ENCODE measurements around the gene GRID1.

Gene GRID1

DNA sequence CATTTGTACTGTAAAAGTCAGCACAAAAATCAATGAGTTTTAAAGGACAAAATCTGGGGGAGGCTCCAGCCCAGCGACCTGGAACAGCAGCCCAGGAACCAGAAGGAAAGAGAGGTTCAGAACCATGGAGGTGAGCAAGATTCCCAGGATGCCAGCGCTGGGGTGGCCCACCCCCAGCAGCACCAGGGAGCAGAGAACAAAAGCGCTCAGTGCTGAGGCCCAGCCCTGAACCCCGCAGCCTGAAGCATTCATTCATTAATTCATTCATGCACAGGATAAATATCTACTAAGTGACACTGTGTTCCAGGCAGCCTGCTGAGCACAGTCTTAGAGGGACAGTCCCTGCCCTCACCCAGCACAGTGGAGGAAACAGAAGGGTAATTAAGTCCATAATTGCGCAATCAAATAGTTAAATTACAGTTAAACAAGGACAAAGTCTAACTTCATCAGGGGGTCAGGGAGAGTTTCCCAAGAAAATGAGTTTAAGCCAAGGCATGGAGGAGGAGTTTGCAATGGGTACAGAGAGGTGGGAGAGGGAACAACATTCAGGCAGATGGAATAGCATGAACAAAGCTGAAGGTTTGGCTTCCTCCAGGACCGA lies 202.3 kb downstream of the GRID1 start:
- DNase-seq = no peak

DNA sequence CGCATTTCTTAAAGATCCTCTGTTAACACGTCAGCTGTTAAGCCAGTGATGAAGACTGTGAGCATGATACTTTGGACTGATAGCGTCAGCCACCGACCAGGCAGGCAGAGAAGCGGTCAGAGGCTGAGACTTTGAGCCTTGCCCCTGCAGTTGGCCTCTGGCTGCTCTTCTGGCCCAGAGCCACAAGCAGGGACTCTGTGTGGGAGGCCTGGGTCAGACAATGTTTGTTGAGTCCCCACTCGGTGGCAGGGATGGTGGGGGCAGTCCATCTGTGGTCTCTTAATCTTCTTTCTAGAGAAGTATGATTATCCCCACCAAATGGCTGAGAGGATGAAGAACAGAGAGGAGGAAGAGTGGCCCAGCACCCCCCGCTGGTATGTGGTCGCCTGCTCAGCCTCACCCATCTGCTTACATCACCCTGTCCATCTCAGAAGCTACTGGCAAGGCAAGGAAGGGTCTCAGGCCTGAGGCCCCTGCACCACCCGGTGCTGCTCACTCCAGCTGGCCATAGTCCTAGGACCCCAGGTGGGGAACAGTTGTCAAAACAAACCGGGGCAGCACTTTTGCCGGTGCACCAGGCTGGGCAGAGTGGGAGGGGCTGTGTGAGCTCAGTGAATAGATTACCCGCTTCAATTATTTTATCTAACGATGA lies 202.9 kb downstream of the GRID1 start:
- DNase-seq = no peak

DNA sequence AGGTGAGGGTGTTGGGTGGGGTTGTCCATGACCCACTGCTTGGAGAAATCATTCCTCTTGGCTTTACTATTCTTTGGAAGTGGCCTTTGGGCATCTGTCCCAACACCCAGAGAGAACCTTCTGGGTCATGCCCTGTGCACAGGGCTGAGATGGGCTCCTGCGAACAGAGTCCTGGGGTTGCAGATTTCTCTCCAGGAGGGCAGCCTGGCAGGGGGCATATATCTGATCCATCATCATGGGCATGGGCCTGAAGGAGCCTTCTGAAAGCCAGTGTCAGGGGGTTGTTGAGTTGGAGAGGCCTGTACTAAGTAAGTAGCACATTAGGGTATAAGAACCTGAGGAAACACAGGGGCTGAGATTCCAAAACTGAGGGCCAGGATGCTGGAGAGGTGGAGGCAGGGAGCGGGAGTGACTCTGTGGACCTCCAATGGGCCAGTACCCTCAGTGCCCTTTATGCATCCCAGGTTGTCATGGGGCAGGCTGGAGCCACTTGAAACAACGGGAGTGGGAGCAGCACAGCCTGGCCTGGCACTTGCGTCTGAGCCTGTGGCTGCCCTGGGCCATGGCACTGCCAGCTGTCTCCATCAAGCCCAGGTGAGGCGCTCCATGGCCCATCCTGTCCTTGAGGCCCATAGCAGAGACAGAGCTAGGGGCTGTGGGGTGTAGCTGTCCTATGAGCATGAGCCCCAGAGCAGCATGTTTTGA lies 203.7 kb downstream of the GRID1 start:
- DNase-seq = no peak

DNA sequence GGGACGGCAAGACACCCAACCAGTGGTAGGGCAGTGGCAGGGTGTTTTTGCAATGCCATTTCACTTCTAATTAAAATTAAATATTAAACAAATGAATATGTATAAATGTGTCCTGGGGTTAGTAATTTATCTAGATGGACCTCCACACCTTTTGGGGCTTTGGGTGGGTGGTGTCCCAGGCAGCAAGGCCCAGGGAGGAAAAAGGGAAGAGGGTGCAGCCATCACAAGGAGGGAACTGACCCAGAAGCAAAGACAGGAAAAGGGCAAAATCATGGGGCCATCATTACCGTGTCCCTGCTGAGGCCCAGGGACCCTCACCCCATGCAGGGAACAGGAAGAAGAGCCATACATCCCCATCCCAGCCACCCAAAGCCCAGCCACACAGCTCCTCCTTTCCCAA lies 204.6 kb downstream of the GRID1 start:
- DNase-seq = no peak

DNA sequence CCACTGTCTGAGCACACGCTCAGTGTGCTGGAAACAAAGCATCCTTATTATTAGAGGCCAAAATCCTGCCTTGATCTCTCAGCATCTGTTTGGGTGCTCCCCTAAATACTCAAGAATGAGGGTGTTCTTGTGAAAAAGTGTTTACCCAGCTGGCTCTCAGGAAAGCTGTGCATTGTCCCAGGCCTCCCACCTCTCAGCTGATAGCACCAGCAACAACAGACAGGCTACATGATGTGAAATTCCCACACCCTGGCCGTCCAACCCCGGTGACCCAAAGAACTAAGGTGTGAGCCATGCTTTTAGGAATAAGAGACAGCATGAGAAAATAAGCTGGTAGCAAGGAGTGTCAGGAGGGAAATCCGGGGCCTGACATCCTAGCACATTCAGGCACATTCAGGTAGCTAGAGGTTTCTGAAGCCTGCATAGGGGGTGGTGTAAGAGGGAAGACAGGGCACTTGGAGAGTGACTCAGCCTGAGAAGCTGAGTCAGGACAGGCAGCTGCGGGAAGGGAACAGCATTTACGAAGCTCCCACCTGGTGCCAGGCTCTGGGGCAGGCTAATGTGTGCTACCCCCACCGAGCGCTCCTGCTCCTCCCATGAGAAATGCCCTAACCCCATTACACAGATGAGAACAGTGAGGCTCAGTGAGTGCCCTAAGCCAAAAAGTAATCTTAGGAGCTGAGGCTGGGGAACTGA lies 205.6 kb downstream of the GRID1 start:
- no peak for DNase-seq

DNA sequence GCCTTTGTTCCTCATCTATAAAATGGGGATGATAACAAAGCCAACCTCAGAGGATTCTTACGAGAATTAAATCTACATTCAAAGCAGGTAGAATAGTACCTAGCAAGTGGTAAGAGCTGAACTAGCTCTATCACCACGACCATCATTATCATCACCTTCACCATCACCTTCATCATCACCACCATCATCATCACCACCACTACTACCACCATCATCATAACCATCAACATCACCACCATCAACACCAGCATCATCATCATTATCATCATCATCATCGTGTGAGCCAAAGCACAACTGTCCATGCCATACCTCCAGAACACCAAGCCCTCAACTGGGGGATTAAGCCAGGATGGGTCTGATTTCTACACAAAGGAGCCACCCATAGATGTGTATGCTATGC lies 206.8 kb downstream of the GRID1 start:
- no peak for DNase-seq

DNA sequence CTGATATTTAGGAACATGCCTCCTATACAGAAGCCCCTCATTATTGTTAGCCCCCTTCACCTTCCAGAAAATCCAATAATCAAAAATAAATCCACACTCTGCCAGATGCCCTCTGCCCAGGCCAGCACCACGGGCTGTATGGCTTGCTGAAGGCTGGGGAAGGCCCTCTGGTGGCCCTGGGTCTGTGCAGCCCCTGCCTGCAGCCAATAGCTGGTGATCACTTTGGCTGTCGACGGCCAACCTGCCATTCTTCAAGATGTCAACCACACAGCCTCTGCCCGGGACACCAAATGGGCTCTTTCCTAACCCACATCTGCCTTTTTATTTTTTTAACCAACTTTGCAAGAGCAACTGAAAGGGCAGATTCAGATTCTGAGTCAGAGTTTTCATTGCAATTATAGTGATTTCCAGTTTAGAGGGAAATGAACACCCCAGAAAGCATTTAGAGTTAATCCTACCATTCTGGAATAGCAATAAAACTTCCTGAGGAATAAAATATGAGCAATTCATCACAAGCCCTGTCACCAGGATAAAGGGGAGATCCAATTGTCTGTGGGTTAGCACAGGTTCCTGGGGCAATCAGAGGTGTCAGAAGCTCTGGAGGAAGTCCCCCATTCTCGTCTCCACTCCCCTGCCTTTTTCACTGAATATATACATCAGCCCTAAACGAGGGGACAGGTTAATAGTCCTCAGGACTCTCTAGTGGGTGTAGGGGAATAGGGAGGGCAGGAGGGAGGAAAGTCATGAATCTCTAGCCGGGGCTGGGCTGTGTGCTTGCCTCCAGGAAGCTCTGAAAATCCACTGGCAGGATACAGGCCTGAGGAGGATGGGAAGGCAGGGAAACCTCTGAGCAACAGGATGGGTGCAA lies 211.3 kb downstream of the GRID1 start:
- no peak for DNase-seq

DNA sequence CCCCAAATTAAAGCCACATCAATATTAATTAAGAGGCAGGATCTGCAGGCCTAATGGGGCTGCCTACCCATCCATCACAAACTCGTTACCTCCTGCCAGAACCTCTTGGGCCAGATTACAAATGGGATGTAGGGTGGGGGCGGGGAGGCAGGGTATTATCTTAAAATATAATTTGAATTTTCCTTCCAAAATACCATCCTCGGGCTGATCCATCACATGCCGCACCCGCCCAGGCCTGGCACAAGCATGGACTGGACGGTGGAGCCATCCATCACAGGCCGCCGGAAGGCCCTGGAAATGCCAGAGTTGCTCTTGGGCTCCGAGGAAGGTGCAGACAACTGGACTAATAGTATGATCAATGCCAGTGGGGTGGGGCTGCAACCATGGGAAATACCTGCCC lies 212.8 kb downstream of the GRID1 start:
- DNase-seq = no peak

DNA sequence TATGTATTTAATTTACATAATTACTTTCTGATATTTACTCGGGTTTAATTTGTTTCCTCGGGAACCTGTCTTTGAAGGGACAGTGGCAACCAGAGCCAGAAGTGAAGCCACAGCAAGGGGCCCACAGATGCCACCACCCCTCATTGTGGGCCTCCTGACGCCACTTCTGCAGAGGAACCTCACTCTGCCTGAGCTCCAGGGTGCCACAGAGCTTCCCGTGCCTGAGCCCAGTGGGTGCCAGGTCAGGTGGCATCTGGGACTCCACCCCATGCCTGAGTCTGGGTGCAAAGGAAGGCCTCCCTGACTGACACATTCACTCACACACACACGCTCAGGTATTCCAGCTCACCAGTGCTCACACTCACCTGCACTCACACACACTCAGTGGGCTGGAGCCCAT lies 213.7 kb downstream of the GRID1 start:
- no peak for DNase-seq

DNA sequence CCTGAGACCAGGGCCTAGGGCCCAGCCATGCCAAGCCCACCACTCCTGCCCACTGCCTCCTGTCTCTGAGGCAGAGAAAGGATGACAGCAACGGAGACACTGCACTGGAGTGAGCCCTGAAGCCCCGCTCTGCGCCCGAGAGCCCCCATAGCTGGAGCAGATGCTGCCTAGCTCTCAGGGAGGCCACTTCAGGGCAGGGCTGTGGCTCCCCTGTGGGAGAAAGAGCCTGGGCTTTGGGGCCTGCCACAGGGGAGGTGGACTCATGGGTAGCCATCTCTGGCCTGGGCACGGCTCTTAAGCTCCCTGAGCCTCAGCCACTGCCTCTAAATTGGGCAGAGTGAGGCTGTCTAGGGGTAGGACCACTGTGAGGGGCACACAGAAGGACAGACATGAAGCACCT lies 214.2 kb downstream of the GRID1 start:
- no peak for DNase-seq

DNA sequence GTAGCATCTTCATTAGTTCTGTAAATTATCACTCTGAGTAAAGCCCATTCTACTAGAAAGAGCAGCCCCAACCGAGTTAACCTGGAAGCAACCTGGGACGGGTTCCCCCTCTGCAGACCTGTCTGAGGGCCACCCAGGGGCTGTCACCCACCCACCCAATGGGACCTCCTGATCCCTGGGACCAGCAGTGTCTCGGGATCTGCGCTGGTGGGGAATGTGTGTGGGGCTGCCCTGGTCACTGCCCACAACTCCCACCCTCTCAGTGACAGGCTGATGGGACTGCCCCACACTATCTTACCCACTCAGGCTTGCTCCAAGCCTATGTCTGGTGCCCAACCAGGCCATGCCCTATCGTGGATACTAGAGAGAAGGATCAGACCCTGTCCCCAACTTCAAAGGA lies 215.0 kb downstream of the GRID1 start:
- DNase-seq = no peak

DNA sequence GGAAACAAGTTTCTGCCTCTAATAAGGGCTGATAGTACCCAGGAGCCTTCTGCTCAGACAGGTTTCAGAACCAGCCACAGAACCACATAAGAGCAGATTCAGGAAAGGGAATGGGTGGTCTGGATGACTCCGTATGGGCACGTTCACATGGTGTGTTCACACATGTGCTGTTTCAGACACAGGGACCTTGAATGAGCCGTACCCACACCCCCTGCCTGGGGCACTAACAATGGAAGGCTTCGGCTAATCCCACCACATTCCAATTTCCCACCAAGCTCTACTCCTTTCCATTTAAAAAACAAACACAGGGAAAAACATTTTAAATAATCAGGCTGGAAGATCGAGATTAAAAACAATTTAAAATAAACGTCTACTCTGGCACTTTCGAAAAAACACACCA lies 217.3 kb downstream of the GRID1 start:
- DNase-seq = no peak

DNA sequence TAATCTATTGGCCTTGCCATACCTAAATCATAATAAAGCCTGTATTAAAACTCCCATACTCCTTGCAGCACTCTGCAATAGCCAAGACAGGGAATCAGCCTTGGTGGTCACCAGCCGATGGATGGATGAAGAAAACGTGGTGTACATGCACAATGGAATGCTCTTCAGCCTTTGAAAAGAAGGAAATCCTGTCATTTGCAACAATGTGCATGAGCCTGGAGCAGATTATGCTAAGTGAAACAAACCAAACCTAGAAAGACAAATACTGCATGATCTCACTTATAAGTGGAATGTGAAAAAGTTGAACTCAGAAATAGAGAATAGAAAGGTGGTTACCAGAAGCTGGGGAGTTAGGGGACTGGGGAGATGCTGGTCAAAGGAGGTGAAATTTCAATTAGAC lies 218.5 kb downstream of the GRID1 start:
- no peak for DNase-seq

DNA sequence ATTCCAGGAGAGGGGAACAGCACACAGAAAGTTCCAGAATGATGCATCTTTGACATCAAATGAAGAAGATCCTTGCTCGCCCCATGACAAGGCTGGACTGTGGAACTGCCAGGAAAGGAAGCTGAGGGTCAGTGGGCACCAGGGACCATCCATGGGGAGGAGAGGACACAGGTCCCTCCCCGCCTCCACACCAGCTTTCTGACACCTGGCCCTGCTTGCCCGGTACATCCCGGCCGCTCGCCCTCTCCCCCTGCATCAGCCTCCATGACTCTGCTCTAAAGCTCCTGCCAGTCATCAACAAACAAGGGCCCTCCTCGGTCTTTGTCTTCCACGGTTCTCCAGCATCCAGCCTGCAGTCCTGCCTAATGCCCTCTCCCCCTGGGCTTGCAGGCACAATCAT lies 222.3 kb downstream of the GRID1 start:
- DNase-seq = no peak

DNA sequence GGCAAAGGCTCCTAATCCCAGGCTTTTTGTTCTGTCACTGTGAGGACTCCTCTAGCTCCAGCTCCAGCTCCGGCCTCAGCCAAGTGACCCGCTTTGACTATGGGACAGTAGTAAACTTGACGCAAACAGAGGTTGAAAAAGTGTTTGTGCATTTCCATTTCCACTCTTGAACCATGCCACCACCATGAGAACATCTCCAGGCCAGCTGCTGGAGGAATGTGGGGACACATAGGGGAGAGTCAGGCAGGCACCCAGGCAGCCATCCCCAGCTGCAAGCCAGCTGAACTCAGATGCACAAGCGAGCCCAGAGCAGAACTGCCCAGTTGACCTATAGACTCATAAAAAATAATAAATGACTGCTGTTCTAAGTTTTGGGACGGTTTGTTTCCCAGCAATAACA lies 224.7 kb downstream of the GRID1 start:
- no peak for DNase-seq

DNA sequence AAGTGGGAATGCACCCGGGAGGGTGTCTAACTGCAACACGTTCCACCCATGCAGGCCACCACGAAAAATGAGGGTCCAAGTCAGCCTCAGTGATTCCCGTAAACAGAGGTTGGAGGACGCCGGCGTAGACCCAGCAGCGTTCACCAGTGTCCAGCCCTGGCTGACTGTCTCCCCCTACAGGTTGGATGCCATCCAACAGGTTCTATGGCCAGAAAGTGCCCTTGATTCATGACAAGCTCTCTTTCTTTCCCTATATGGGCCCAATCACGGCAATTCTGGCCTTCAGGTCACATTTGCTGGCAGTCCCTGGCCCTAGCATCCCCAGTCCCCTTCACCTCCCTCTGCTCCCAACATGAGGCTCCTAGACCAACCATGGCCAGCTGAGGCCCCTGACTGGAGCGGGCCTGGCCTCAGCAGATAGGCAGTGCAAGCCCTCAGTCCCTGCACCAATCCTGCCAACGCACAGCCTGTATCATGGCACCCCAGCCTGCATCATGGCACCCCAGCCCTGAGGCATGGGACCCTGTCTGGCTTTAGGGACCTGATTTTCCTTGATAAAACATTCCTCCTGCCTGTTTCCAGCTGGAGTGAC lies 227.4 kb downstream of the GRID1 start:
- no peak for DNase-seq

DNA sequence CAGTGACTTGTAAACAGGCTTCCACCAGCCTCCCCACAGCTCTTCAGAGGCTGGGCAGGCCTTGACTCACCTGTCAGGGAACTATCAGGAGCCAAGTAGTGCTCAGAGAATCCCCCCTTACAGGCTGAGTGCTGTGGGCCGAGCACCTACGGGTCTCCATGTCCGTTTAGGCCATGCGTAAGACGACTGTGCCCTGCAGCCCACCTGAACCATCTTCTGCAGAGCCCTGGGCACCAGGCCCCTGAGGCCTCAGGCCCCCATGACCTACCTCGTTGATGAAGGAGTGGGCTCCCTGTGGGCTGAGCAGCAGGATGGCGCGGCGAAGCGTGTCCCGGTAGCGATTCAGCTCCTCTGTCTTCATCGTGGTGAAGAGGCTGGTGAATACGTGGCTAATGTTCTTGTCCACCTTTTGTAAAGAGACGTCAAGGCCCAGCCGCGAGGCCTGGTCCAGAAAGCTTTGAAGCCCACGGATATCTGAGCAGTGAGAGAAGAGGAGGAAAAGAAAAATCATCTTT lies 228.0 kb downstream of the GRID1 start:
- DNase-seq = no peak

DNA sequence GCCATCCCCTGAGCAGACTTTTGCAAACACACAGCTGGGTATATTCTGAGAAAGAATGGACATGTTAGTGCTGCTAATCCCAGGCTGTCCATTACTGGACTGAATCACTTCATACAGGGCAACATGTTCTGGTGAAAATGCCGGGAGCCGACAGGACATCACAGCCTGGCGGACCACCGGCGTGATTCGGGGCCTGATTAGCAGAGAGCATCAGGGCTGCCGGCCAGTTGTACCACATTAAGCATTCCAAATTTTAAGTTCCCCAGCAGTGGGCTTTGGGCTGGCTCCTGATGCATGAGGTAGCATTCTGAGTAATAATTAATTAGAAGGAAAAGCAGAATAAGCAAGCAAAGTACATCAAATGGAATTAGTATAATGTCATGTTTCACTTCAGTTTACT lies 229.0 kb downstream of the GRID1 start:
- DNase-seq = no peak

DNA sequence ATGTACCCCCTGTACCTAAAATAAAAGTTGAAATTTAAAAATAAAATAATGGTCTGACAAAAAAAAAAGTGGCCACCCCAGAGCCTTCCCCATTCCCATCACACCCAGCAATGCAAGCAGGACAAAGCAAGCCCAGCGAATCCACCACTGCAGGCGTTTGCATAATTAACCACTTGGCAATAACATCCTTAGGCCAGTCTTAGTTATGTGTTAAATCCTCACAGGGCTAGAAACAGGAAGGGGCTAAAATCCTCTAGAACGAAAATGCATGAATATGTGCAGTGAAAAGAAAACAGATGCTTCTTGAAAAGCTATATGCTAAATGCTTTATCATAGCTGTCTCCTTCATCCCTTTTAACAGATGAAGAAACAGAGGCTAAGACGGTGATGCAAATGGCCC lies 229.7 kb downstream of the GRID1 start:
- no peak for DNase-seq

DNA sequence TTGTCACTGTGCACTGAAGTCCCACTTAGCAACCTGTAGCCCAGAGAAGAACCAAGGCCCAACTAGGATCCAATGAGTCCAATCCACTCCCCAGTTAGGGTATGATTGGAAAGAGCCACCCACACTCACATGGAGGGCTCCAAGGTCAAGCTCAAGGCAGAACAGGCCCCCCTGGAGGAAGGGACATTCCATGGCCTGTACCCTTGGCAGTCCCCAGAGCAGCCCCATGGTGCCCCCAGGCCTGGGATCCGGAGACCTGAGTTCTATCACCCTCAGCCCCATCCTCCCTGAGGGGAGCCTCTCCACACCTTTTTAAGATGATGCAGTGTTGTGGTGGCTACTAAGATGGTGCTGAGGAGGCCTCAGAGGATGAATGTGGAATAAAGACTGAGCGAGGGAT lies 231.4 kb downstream of the GRID1 start:
- DNase-seq = no peak

DNA sequence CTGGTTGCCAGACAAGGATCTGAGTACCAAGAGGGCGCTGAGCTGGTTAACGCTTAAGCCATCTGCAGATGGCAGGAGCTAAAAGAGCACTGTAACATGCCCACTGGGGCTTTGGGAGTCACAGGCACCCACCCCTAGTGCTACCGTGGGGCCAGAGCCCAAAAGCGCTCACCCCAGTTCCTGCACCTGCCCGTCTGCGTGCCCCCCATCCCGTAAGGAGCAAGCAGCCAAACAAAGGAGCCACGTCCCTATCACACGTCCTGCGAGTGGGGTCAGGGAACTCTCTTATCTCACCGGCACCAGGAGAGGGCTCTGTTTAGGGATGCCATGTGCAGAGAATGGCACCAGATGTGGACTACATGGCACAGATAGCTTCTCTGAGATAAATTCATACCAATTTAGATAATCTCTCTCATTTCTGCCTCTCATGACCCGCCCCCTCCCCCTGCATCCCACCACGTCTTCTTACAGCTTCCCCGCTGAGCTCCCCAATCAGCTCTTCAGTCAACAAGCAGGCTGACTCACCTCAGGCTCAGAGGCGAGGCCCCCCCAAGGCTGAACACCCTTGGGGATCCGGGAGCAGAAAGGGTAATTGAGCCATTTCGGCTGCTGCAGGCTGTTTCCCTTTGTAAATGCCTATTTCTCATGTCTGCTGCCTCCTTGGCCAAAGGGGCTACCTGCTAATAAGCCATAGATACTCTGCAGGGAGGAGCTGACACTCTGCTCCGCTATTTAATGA lies 235.7 kb downstream of the GRID1 start:
- DNase-seq = no peak

DNA sequence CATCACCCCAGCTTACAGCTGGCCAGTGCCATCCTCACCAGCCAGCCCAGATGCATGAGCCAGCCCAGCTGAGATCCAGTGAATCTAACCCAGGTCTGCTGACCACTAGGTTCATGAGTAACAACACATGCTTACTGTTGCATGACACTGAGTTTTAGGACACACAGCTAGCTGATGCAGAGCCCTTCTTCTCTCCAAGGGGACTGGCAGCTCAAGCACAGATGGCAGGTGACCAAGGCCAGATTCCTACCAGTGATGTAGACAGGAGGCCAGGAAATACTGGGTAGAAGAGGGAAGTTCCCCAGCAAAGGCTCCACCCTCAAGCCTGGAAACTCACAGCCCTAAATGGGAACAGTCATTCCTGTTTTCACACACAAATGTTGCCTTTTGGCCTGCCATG lies 236.6 kb downstream of the GRID1 start:
- no peak for DNase-seq
